T-cell (primary cell): ENCODE data around the gene NTN5. TPM values are rescaled to one million over a fixed set of nuclear protein-coding genes. Genes with fewer than 3 reads are reported as not detected.

Source experiments
- ATAC-seq, 4 experiments: fragments of 200-7000 bp in 3 of 4; fragments of 150-1000 bp in 1 of 4; cut with Tn5 transposase; replicated peaks in 1 of 4; 1 replicate in 3 of 4; 2 replicates in 1 of 4; pipeline ENCODE4 v1.10.0; 2021; ENCODE audit warnings: moderate library complexity in 3 of 4, mild to moderate bottlenecking in 2 of 4, moderate number of reproducible peaks in 1 of 4
- CTCF ChIA-PET, 2 donors: fragments of 300-600 bp; sonication (Branson Sonifier 250); formaldehyde crosslinking; loops; one replicate each; lab custom pipeline; 2022; ENCODE audit warnings: antibody characterized with exemption in 2 of 2; lab: Charles Lee
- POLR2A ChIA-PET, 2 donors: fragments of 300-600 bp; sonication (Branson Sonifier 250); formaldehyde crosslinking; loops; one replicate each; lab custom pipeline; 2022; ENCODE audit warnings: antibody characterized with exemption in 2 of 2; lab: Charles Lee
- DNase-seq, 35 experiments: peaks; one replicate each; pipeline versions ENCODE4 v3.0.0 to v3.0.0-alpha.2; 2013 to 2023
- H3K27ac ChIP-seq: one replicate; pipeline ENCODE4 v1.5.1; 2013; ENCODE audit warnings: low read length
- H3K27me3 ChIP-seq, 2 experiments: replicated peaks in 1 of 2; 1 replicate in 1 of 2; 2 replicates in 1 of 2; pipeline versions ENCODE4 v1.6.1 to v1.7.0; 2013; ENCODE audit warnings: low read length in 1 of 2, mixed read lengths in 1 of 2; ENCODE audit not compliant: control insufficient read depth in 2 of 2, insufficient read depth in 2 of 2; ENCODE audit errors: extremely low read depth in 1 of 2
- H3K36me3 ChIP-seq, 2 donors: 1 replicate in 1 of 2; 2 replicates in 1 of 2; pipeline versions ENCODE4 v1.6.1 to v1.7.0; 2013; ENCODE audit warnings: low read length in 1 of 2; ENCODE audit not compliant: control insufficient read depth in 2 of 2, insufficient read depth in 1 of 2; ENCODE audit errors: extremely low read depth in 1 of 2
- H3K4me1 ChIP-seq, 2 experiments: 1 replicate in 1 of 2; 2 replicates in 1 of 2; pipeline versions ENCODE4 v1.6.1 to v1.7.0; 2013; ENCODE audit warnings: low read length in 2 of 2, mixed read lengths in 1 of 2; ENCODE audit not compliant: insufficient read depth in 2 of 2, control insufficient read depth in 1 of 2; ENCODE audit errors: extremely low read depth in 1 of 2
- H3K4me3 ChIP-seq, 2 donors: 1 replicate in 1 of 2; 2 replicates in 1 of 2; pipeline versions ENCODE4 v1.5.1 to v1.7.0; 2013; ENCODE audit warnings: mild to moderate bottlenecking in 2 of 2, low read length in 1 of 2, moderate library complexity in 1 of 2; ENCODE audit not compliant: control insufficient read depth in 1 of 2; ENCODE audit errors: extremely low read depth in 1 of 2
- H3K9me3 ChIP-seq: 2 replicates; pipeline ENCODE4 v1.7.0; 2013
- H3K27ac Mint-ChIP-seq, 2 donors: one replicate each; pipeline ENCODE4 v1.8.0; 2020 to 2021; ENCODE audit warnings: mild to moderate bottlenecking in 2 of 2, mixed read lengths in 2 of 2
- H3K27me3 Mint-ChIP-seq, 2 donors: one replicate each; pipeline ENCODE4 v1.8.0; 2021 to 2022; ENCODE audit warnings: mixed read lengths in 2 of 2
- H3K36me3 Mint-ChIP-seq: one replicate; pipeline ENCODE4 v1.8.0; 2021; ENCODE audit warnings: mixed read lengths
- H3K4me1 Mint-ChIP-seq, 3 donors: one replicate each; pipeline ENCODE4 v1.8.0; 2020 to 2022; ENCODE audit warnings: mixed read lengths in 3 of 3, mild to moderate bottlenecking in 1 of 3
- H3K4me3 Mint-ChIP-seq, 3 donors: one replicate each; pipeline ENCODE4 v1.8.0; 2020 to 2022; ENCODE audit warnings: mild to moderate bottlenecking in 3 of 3, mixed read lengths in 3 of 3, moderate library complexity in 3 of 3
- H3K9me3 Mint-ChIP-seq, 3 donors: one replicate each; pipeline ENCODE4 v1.8.0; 2020 to 2022; ENCODE audit warnings: mixed read lengths in 3 of 3
- WGBS: methylation state at CpG from one replicate; pipeline ENCODE4 v1.1.5; 2013; ENCODE audit warnings: missing lambda C conversion rate; ENCODE audit not compliant: insufficient coverage; 5-methylcytosine and 5-hydroxymethylcytosine counted together
- total RNA-seq, 35 experiments: library from RNA in 6 of 35; stranded (reverse) in 6 of 35; fragments of 120-200 nt in 1 of 35; gene quantifications; one replicate each; pipeline versions ENCODE4 v1.2.1 to v1.2.4 and lab custom pipeline; 2013 to 2026

NTN5 gene
- total RNA-seq, 5 donors from 2014 or later (not counting 1 experiment from before 2014, with no cell fraction given): 2.2 to 4.2 (median 3.5) TPM

- Histone ChIP-seq H3K9me3 (no peaks in the 10 kb centered on the region), H3K27me3 (no peaks in the 10 kb centered on the region), H3K27ac (no peak overlapping the region), H3K36me3 (no peaks in the 10 kb centered on the region), H3K4me1 (peaks cover 0 to 10% of the 10 kb centered on the region in 2 experiments), H3K4me3 (no peak overlapping the region)
- Mint-ChIP-seq H3K36me3 (no peaks in the 10 kb centered on the region), H3K9me3 (no peaks in the 10 kb centered on the region), H3K4me3 (no peak overlapping the region), H3K4me1 (peaks cover 6 to 7% (median 6%) of the 10 kb centered on the region in 3 donors), H3K27ac (no peak overlapping the region), H3K27me3 (no peaks in the 10 kb centered on the region)
- DNase-seq (no peak), ATAC-seq (no peak)
- POLR2A ChIA-PET: interaction anchor here in 1 of 2 donors (0.6 kb wide), 1 partner anchor 310 kb away, joined by 3 read pairs; no protein-coding TSS in a partner anchor
- CTCF ChIA-PET: interaction anchor here in 1 of 2 donors (0.6 to 1.9 kb wide), 3 partner anchors 28 to 319 kb away, joined by 3 to 8 read pairs (median 4); partner anchors contain the start of genes CA11 and RUVBL2
- WGBS: 83% methylated on average over 9 of the region's 19 CpGs
Measured at GRCh38 chr19:48674216-48674809, 1.5 kb upstream of the NTN5 start.

GRCh38 chr19:48673436-48674100, 751 bp upstream of the NTN5 start:
- no peak overlapping the region for H3K4me3 ChIP-seq
- no peaks in the 10 kb centered on the region for H3K27me3 ChIP-seq
- no peak overlapping the region for H3K4me3 Mint-ChIP-seq
- peaks cover 0 to 4% (median 0%) of the 10 kb centered on the region in 3 donors for H3K9me3 Mint-ChIP-seq
- no peak overlapping the region for H3K27ac Mint-ChIP-seq
- H3K36me3 ChIP-seq: no peaks in the 10 kb centered on the region
- ChIA-PET POLR2A (no interaction called here), CTCF (interaction anchor here in 1 of 2 donors (0.6 kb wide), 1 partner anchor 65 kb away, joined by 9 read pairs; no protein-coding TSS in a partner anchor)
- H3K4me1 Mint-ChIP-seq: peaks cover 6 to 7% (median 6%) of the 10 kb centered on the region in 3 donors
- H3K4me1 ChIP-seq: peaks cover 0 to 10% of the 10 kb centered on the region in 2 experiments
- no peaks in the 10 kb centered on the region for H3K36me3 Mint-ChIP-seq
- no peak for ATAC-seq
- no peaks in the 10 kb centered on the region for H3K27me3 Mint-ChIP-seq
- no peak overlapping the region for H3K27ac ChIP-seq
- DNase-seq: no peak
- WGBS: 85% methylated on average over 24 of the region's 25 CpGs
- H3K9me3 ChIP-seq: no peaks in the 10 kb centered on the region

- no peaks in the 10 kb centered on the region for H3K27me3 Mint-ChIP-seq
- no peak overlapping the region for H3K4me3 Mint-ChIP-seq
- no peaks in the 10 kb centered on the region for H3K36me3 Mint-ChIP-seq
- Histone ChIP-seq H3K4me1 (peaks cover 0 to 10% of the 10 kb centered on the region in 2 experiments), H3K27me3 (no peaks in the 10 kb centered on the region), H3K27ac (no peak overlapping the region), H3K9me3 (no peaks in the 10 kb centered on the region), H3K36me3 (no peaks in the 10 kb centered on the region), H3K4me3 (no peak overlapping the region)
- H3K27ac Mint-ChIP-seq: no peak overlapping the region
- WGBS: 100% methylated on average over 2 of the region's 10 CpGs
- peaks cover 0 to 4% (median 0%) of the 10 kb centered on the region in 3 donors for H3K9me3 Mint-ChIP-seq
- H3K4me1 Mint-ChIP-seq: peaks cover 6 to 7% (median 6%) of the 10 kb centered on the region in 3 donors
- DNase-seq: no peak
- ChIA-PET CTCF (no interaction called here), POLR2A (no interaction called here)
- no peak for ATAC-seq
Measured at GRCh38 chr19:48671446-48671995, 1.3 kb downstream of the NTN5 start.

GRCh38 chr19:48670699-48671445, 1.9 kb downstream of the NTN5 start:
- Mint-ChIP-seq H3K36me3 (no peaks in the 10 kb centered on the region), H3K27ac (no peak overlapping the region), H3K27me3 (no peaks in the 10 kb centered on the region), H3K4me1 (peaks cover 6 to 7% (median 6%) of the 10 kb centered on the region in 3 donors), H3K4me3 (no peak overlapping the region), H3K9me3 (peaks cover 0 to 4% (median 0%) of the 10 kb centered on the region in 3 donors)
- H3K4me3 ChIP-seq: no peak overlapping the region
- no peaks in the 10 kb centered on the region for H3K9me3 ChIP-seq
- POLR2A ChIA-PET: interaction anchor here in 1 of 2 donors (0.7 kb wide), 1 partner anchor 13 kb away, joined by 3 read pairs; no protein-coding TSS in a partner anchor
- CTCF ChIA-PET: no interaction called here
- no peaks in the 10 kb centered on the region for H3K36me3 ChIP-seq
- no peak for ATAC-seq
- WGBS: 92% methylated on average over 21 of the region's 21 CpGs
- no peaks in the 10 kb centered on the region for H3K27me3 ChIP-seq
- peaks cover 0 to 10% of the 10 kb centered on the region in 2 experiments for H3K4me1 ChIP-seq
- DNase-seq: no peak
- H3K27ac ChIP-seq: no peak overlapping the region

- H3K9me3 ChIP-seq: no peaks in the 10 kb centered on the region
- H3K9me3 Mint-ChIP-seq: peaks cover 0 to 4% (median 0%) of the 10 kb centered on the region in 3 donors
- no peaks in the 10 kb centered on the region for H3K36me3 Mint-ChIP-seq
- peaks cover 0 to 2% of the 10 kb centered on the region in 2 experiments for H3K4me1 ChIP-seq
- ATAC-seq (no peak), DNase-seq (no peak)
- peaks cover 0 to 2% (median 1%) of the 10 kb centered on the region in 3 donors for H3K4me1 Mint-ChIP-seq
- no peaks in the 10 kb centered on the region for H3K27me3 Mint-ChIP-seq
- CTCF ChIA-PET: no interaction called here
- no peaks in the 10 kb centered on the region for H3K36me3 ChIP-seq
- H3K4me3 Mint-ChIP-seq: no peak overlapping the region
- POLR2A ChIA-PET: interaction anchor here in 1 of 2 donors (0.7 kb wide), 1 partner anchor 13 kb away, joined by 3 read pairs; no protein-coding TSS in a partner anchor
- 97% methylated on average over 24 of the region's 26 CpGs for WGBS
- no peaks in the 10 kb centered on the region for H3K27me3 ChIP-seq
- H3K4me3 ChIP-seq: no peak overlapping the region
- no peak overlapping the region for H3K27ac ChIP-seq
- H3K27ac Mint-ChIP-seq: no peak overlapping the region
Measured at GRCh38 chr19:48669903-48670668, 2.7 kb downstream of the NTN5 start.
